ENCODE results near the gene GATA5.

GRCh38 chr20:62461157-62461556 is 14.6 kb downstream of the GATA5 start:
- TF ChIP-seq CTCF (IDR thresholded peaks at IDR 0.05), result no peak
- no peak for TF ChIP-seq POLR2A (IDR thresholded peaks at IDR 0.05)
- no peak for TF ChIP-seq POLR2AphosphoS5 (IDR thresholded peaks at IDR 0.05)
